SK-N-MC (cell line): ENCODE measurements around the gene RTCB.

Experiments used
- DNase-seq: peaks from one replicate; pipeline ENCODE4 v3.0.0-alpha.2; 2011; ENCODE audit warnings: low read depth, low spot score
- H3K27ac ChIP-seq: fragments of 200-600 bp; sonication (generic); 2 replicates; pipeline ENCODE4 v1.5.1; 2016; ENCODE audit warnings: mixed run types
- H3K36me3 ChIP-seq: fragments of 200-600 bp; sonication (generic); 2 replicates; pipeline ENCODE4 v1.6.1; 2017; ENCODE audit warnings: antibody characterized with exemption, low read length, mixed read lengths; ENCODE audit not compliant: insufficient read depth
- H3K4me3 ChIP-seq: fragments of 200-600 bp; sonication (generic); 2 replicates; pipeline ENCODE4 v1.5.1; 2016
- H3K9ac ChIP-seq: fragments of 200-600 bp; sonication (generic); 2 replicates; pipeline ENCODE4 v1.8.0; 2017; ENCODE audit warnings: mixed run types, mixed read lengths; ENCODE audit not compliant: insufficient read length
- H3K9me3 ChIP-seq: fragments of 200-600 bp; sonication (generic); 2 replicates; pipeline ENCODE4 v1.6.1; 2017; ENCODE audit warnings: low read depth, mild to moderate bottlenecking, antibody characterized with exemption, low read length, moderate library complexity, mixed read lengths
- EZH2 ChIP-seq: fragments of 200-600 bp; sonication (generic); IDR thresholded peaks from one replicate; pipeline ENCODE4 v1.6.1; 2017; ENCODE audit warnings: antibody characterized with exemption
- FOXP2 ChIP-seq: optimal IDR thresholded peaks from 2 replicates; pipeline ENCODE3; 2011; ENCODE audit warnings: mild to moderate bottlenecking, moderate library complexity; ENCODE audit not compliant: insufficient read depth; ENCODE audit errors: extremely low read length, control extremely low read depth
- POLR2AphosphoS5 ChIP-seq: IDR thresholded peaks from 2 replicates; pipeline ENCODE4 v1.6.1; 2012; ENCODE audit warnings: mild to moderate bottlenecking, low read depth, low read length, borderline replicate concordance

The RTCB gene

DNA sequence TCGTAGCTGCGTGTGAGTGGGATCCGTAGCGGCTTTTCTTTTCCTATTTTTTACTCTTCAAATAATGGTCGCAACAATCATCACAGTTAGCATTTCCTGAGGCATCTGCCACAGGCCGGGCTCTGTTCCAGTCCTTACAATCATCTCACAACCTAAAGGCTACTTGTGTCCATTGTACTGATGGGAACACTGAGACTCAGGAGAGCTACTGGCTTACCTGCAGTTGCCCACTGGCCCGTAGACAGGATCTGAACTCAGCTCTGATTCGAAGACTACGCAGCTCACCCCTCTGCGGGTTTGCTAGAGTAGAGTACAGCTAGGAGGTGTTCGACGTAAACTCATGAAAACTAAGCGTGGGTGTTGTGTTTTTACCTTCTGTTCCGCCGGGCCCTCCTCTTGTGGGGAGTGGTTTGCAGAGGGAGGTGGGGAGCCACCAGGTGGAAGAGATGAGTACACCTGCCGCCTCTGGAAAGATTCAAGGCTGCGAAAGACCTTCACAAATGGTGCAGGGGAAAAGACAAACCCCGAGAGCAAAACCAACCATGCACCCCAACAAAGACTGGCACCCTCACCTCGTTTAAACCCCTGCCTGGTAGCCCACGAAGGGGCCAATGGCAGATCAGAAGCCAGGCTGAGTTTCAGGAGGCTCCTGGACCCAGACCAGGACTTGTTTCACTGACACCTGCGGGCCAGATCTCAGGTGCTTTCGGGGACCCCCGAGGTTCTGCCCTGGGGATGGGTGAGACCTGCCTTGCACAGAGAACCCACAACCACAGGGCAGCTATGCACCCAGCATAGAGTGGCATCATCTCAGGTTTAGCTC lies 72.6 kb downstream of the RTCB start:
- no peak overlapping the region for H3K4me3 ChIP-seq
- no peak overlapping the region for H3K27ac ChIP-seq
- TF ChIP-seq POLR2AphosphoS5 (no peak), EZH2 (no peak), FOXP2 (no peak)
- H3K9ac ChIP-seq = no peak overlapping the region
- no peaks in the 10 kb centered on the region for H3K9me3 ChIP-seq
- DNase-seq = no peak
- H3K36me3 ChIP-seq = no peaks in the 10 kb centered on the region

DNA sequence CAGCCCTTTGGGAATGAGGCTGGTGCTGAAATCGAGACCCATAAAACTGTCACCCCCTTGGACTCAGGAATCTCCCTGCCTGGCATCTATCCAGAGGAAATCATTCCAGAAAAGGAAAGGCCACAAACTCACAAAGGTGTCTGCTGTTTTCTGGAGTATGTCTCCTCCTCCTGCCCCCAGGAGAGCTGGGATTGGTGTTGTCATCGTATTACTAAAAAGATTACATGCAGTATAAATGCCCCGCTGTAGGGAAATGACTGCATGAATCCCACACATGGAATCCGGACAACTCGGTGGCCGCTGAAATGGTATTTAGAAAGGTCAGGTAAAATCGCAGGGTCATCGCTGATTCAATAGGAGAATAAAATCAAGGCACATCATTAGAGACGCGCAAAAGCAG lies 73.3 kb downstream of the RTCB start:
- Histone ChIP-seq H3K27ac (no peak overlapping the region), H3K4me3 (no peak overlapping the region), H3K9me3 (no peaks in the 10 kb centered on the region), H3K36me3 (no peaks in the 10 kb centered on the region), H3K9ac (no peak overlapping the region)
- no peak for TF ChIP-seq EZH2
- no peak for TF ChIP-seq POLR2AphosphoS5
- no peak for DNase-seq
